HEK293 (cell line): Measurements from ENCODE around the gene OTC.

ENCODE experiments used
- CTCF ChIA-PET: fragments of 350-600 bp; formaldehyde crosslinking; extraction: SDS; loops from one replicate; lab custom pipeline; 2021; ENCODE audit warnings: antibody characterized with exemption; lab: Yijun Ruan, JAX
- POLR2A ChIA-PET: fragments of 300-600 bp; formaldehyde crosslinking; extraction: SDS; loops from one replicate; lab custom pipeline; 2020; ENCODE audit warnings: antibody characterized with exemption, inconsistent platforms; lab: Yijun Ruan, JAX
- H3K27ac ChIP-seq: fragments of 200-500 bp; sonication (Bioruptor generic); 2 replicates; pipeline ENCODE4 v1.5.1; 2014; ENCODE audit warnings: low read depth, low read length, control low read depth, inconsistent platforms; ENCODE audit errors: extremely low read depth
- H3K36me3 ChIP-seq, 2 experiments: fragments of 200-500 bp in 1 of 2; sonication (Bioruptor generic) in 1 of 2; 1 replicate in 1 of 2; 2 replicates in 1 of 2; pipeline ENCODE4 v1.5.1; 2014 to 2017; ENCODE audit warnings: inconsistent platforms in 2 of 2, low read length in 2 of 2; ENCODE audit not compliant: control insufficient read depth in 2 of 2, insufficient read depth in 1 of 2
- H3K4me1 ChIP-seq: fragments of 200-500 bp; sonication (Bioruptor generic); 2 replicates; pipeline ENCODE4 v1.5.1; 2014; ENCODE audit warnings: mild to moderate bottlenecking, low read length, inconsistent platforms; ENCODE audit not compliant: control insufficient read depth, insufficient read depth
- H3K4me3 ChIP-seq: 2 replicates; pipeline ENCODE4 v1.5.1; 2011; ENCODE audit warnings: low read depth, mild to moderate bottlenecking, control low read depth, low read length, moderate library complexity
- H3K9me3 ChIP-seq: fragments of 200-500 bp; sonication (Bioruptor generic); 2 replicates; pipeline ENCODE4 v1.5.1; 2014; ENCODE audit warnings: low read depth, low read length, inconsistent platforms; ENCODE audit not compliant: control insufficient read depth, insufficient read depth
- EGR2 ChIP-seq: fragments of 450-650 bp; formaldehyde crosslinking; IDR thresholded peaks from 2 replicates; pipeline ENCODE4 v1.5.1; 2016; ENCODE audit warnings: low read depth, missing biosample characterization, missing genetic modification characterization
- ELK4 ChIP-seq: IDR thresholded peaks from 2 replicates; pipeline ENCODE4 v1.6.1; 2011; ENCODE audit warnings: mild to moderate bottlenecking, low read depth, low read length, borderline replicate concordance
- GLIS2 ChIP-seq: fragments of 450-650 bp; formaldehyde crosslinking; IDR thresholded peaks from 2 replicates; pipeline ENCODE4 v1.5.1; 2016; ENCODE audit warnings: missing biosample characterization, missing genetic modification characterization
- HIC1 ChIP-seq: fragments of 450-650 bp; formaldehyde crosslinking; IDR thresholded peaks from 2 replicates; pipeline ENCODE4 v1.5.1; 2016; ENCODE audit warnings: missing biosample characterization, missing genetic modification characterization
- HOXC10 ChIP-seq: sonication (generic); formaldehyde crosslinking; IDR thresholded peaks from 2 replicates; pipeline ENCODE4 v1.8.1; 2023; ENCODE audit warnings: mild to moderate bottlenecking, missing genetic modification reagents
- OSR2 ChIP-seq: fragments of 450-650 bp; formaldehyde crosslinking; IDR thresholded peaks from 2 replicates; pipeline ENCODE4 v1.5.1; 2016; ENCODE audit warnings: missing biosample characterization, missing genetic modification characterization
- PRDM10 ChIP-seq: fragments of 450-650 bp; formaldehyde crosslinking; IDR thresholded peaks from 2 replicates; pipeline ENCODE4 v1.5.1; 2016; ENCODE audit warnings: missing biosample characterization, missing genetic modification characterization
- TCF7L2 ChIP-seq: IDR thresholded peaks from 2 replicates; pipeline ENCODE4 v1.6.1; 2011; ENCODE audit warnings: low read depth, mild to moderate bottlenecking, inconsistent platforms, low read length, moderate library complexity, borderline replicate concordance
- ZBTB11 ChIP-seq: fragments of 450-650 bp; formaldehyde crosslinking; conservative IDR thresholded peaks from 2 replicates; pipeline ENCODE4 v1.5.1; 2016; ENCODE audit warnings: low read depth, missing biosample characterization, missing genetic modification characterization
- ZBTB8A ChIP-seq: fragments of 450-650 bp; formaldehyde crosslinking; IDR thresholded peaks from 2 replicates; pipeline ENCODE4 v1.5.1; 2016; ENCODE audit warnings: missing biosample characterization, missing genetic modification characterization
- ZNF146 ChIP-seq: fragments of 450-650 bp; formaldehyde crosslinking; IDR thresholded peaks from 2 replicates; pipeline ENCODE4 v1.5.1; 2016; ENCODE audit warnings: missing biosample characterization, missing genetic modification characterization
- ZNF585B ChIP-seq: fragments of 450-650 bp; formaldehyde crosslinking; IDR thresholded peaks from 2 replicates; pipeline ENCODE4 v1.5.1; 2016; ENCODE audit warnings: missing biosample characterization, missing genetic modification characterization
- ZNF610 ChIP-seq: fragments of 450-650 bp; formaldehyde crosslinking; IDR thresholded peaks from 2 replicates; pipeline ENCODE4 v1.5.1; 2016; ENCODE audit warnings: missing biosample characterization, missing genetic modification characterization, borderline replicate concordance
- ZNF658 ChIP-seq: fragments of 450-650 bp; formaldehyde crosslinking; IDR thresholded peaks from 2 replicates; pipeline ENCODE4; 2016; ENCODE audit warnings: missing biosample characterization, missing genetic modification characterization
- ZNF830 ChIP-seq: fragments of 450-650 bp; IDR thresholded peaks from 2 replicates; pipeline ENCODE4 v1.5.0; 2018; ENCODE audit warnings: missing biosample characterization, missing genetic modification characterization, low read depth, mild to moderate bottlenecking, moderate library complexity
- ZSCAN18 ChIP-seq: fragments of 450-650 bp; formaldehyde crosslinking; IDR thresholded peaks from 2 replicates; pipeline ENCODE4 v1.5.1; 2016; ENCODE audit warnings: missing biosample characterization, missing genetic modification characterization

OTC gene

GRCh38 chrX:38347136-38347535 is 5.3 kb upstream of the OTC start:
- POLR2A ChIA-PET, result no interaction called here
- TF ChIP-seq HIC1 (tag by site-specific recombination) (no peak), ZBTB11 (tag by site-specific recombination) (no peak), HOXC10 (CRISPR knock-in tag) (no peak), ZNF830 (no peak), TCF7L2 (no peak), ZNF658 (tag by site-specific recombination) (no peak), ZNF585B (tag by site-specific recombination) (no peak), ZSCAN18 (tag by site-specific recombination) (no peak), ZNF146 (no peak), EGR2 (no peak), PRDM10 (tag by site-specific recombination) (no peak), ELK4 (no peak), GLIS2 (tag by site-specific recombination) (no peak), OSR2 (tag by site-specific recombination) (no peak), ZNF610 (tag by site-specific recombination) (no peak), ZBTB8A (tag by site-specific recombination) (no peak)
- Histone ChIP-seq H3K4me1 (no peaks in the 10 kb centered on the region), H3K9me3 (no peaks in the 10 kb centered on the region), H3K4me3 (no peak overlapping the region), H3K36me3 (no peaks in the 10 kb centered on the region), H3K27ac (no peak overlapping the region)
- CTCF ChIA-PET, result interaction anchor here (0.8 to 0.9 kb wide), 2 partner anchors 20 to 29 kb away, joined by 3 to 4 read pairs; partner anchors contain the start of gene RPGR
